Keratinocyte (primary cell): ENCODE measurements around the gene TOM1L2.

Experiments used
- EZH2 ChIP-seq: IDR thresholded peaks from one replicate; pipeline ENCODE4 v1.6.1; 2012; ENCODE audit warnings: inconsistent platforms, mild to moderate bottlenecking, low read length, moderate library complexity
- TF ChIP-seq, protein P1 (sequence below), 3 experiments: IDR thresholded peaks in 1 of 3; conservative IDR thresholded peaks in 1 of 3; optimal IDR thresholded peaks in 1 of 3; 2 replicates in 2 of 3; 3 replicates in 1 of 3; pipeline versions ENCODE3 to v1.5.1; 2011; ENCODE audit warnings: low read length in 3 of 3, mild to moderate bottlenecking in 3 of 3, moderate library complexity in 2 of 3, control low read depth in 1 of 3, inconsistent platforms in 1 of 3; ENCODE audit not compliant: insufficient read depth in 2 of 3; ENCODE audit errors: extremely low read depth in 1 of 3

DNA sequence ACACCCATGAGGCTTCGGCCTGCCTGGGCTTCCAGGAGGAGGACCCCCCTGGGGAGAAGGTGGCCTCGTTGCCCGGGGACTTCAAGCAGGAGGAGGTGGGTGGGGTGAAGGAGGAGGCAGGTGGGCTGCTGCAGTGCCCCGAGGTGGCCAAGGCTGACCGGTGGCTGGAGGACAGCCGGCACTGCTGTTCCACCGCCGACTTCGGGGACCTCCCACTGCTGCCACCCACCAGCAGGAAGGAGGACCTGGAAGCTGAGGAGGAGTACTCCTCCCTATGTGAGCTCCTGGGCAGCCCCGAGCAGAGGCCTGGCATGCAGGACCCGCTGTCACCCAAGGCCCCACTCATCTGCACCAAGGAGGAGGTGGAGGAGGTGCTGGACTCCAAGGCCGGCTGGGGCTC is 176.9 kb downstream of the TOM1L2 start:
- TF ChIP-seq EZH2, result no peak
- TF ChIP-seq, protein P1, sequence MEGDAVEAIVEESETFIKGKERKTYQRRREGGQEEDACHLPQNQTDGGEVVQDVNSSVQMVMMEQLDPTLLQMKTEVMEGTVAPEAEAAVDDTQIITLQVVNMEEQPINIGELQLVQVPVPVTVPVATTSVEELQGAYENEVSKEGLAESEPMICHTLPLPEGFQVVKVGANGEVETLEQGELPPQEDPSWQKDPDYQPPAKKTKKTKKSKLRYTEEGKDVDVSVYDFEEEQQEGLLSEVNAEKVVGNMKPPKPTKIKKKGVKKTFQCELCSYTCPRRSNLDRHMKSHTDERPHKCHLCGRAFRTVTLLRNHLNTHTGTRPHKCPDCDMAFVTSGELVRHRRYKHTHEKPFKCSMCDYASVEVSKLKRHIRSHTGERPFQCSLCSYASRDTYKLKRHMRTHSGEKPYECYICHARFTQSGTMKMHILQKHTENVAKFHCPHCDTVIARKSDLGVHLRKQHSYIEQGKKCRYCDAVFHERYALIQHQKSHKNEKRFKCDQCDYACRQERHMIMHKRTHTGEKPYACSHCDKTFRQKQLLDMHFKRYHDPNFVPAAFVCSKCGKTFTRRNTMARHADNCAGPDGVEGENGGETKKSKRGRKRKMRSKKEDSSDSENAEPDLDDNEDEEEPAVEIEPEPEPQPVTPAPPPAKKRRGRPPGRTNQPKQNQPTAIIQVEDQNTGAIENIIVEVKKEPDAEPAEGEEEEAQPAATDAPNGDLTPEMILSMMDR (optimal IDR thresholded peaks at IDR 0.05 in 1 of 3, IDR thresholded peaks at IDR 0.05 in 1 of 3, conservative IDR thresholded peaks at IDR 0.05 in 1 of 3; ENCODE audit: extremely low read depth in 1 of 3, insufficient read depth in 2 of 3, low read length in 3 of 3), result no peak
